A549 (cell line): ENCODE measurements around the gene ZNF709.

Experiments
- ESRRA ChIP-seq: fragments of 150-350 bp; IDR thresholded peaks from 2 replicates; pipeline ENCODE4 v1.6.1; 2014; ENCODE audit warnings: mild to moderate bottlenecking, low read length, borderline replicate concordance
- TF ChIP-seq, protein P1 (sequence below): fragments of >200 bp; sonication (Bioruptor Twin); formaldehyde crosslinking; IDR thresholded peaks from 3 replicates; pipeline ENCODE4 v1.5.1; 2016

DNA sequence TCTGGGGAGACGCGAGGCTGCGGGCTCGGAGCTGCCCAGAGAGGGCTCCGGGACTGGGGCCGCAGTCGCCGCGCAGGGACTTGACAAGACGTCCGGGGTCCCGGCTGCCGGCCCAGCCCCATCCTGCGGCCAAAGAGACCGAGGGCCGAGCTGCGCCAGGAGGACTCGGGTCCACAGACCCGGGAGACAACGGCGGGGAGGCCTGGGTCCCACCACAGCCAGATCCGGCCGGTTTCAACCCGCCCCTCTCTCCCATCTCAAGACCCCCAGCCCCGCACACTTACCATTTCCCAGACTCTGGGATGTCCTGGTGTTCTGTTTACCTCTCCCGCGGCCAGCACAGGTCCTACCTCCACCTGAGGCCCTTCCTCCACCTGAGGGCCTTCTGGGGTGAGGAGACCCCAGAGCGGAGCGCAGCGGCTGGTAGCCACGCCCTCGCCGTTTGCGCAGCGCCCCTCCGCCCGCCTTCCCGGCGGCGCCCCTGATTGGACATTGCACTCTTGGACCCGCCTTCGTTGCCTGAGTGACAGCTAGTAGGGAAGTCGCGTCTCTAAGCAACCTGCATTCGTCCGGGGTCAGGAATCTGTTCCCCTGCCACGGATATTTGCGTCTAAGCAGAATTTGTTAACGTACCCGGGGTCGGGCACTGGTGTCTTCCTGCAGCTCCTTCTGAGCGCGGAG lies at the start of gene ZNF709:
- TF ChIP-seq, protein P1, sequence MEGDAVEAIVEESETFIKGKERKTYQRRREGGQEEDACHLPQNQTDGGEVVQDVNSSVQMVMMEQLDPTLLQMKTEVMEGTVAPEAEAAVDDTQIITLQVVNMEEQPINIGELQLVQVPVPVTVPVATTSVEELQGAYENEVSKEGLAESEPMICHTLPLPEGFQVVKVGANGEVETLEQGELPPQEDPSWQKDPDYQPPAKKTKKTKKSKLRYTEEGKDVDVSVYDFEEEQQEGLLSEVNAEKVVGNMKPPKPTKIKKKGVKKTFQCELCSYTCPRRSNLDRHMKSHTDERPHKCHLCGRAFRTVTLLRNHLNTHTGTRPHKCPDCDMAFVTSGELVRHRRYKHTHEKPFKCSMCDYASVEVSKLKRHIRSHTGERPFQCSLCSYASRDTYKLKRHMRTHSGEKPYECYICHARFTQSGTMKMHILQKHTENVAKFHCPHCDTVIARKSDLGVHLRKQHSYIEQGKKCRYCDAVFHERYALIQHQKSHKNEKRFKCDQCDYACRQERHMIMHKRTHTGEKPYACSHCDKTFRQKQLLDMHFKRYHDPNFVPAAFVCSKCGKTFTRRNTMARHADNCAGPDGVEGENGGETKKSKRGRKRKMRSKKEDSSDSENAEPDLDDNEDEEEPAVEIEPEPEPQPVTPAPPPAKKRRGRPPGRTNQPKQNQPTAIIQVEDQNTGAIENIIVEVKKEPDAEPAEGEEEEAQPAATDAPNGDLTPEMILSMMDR: no peak
- TF ChIP-seq ESRRA: no peak
